T1000 (cell line): ENCODE results near the gene RASSF4.
A peak's percentile ranks its signal among the peaks of the same experiment; 100 is the strongest.

ENCODE experiments used
- DNase-seq: peaks from one replicate; lab custom pipeline; 2025; ENCODE audit warnings: mixed read lengths; lab: John Stamatoyannopoulos, UW

The RASSF4 gene, protein sequence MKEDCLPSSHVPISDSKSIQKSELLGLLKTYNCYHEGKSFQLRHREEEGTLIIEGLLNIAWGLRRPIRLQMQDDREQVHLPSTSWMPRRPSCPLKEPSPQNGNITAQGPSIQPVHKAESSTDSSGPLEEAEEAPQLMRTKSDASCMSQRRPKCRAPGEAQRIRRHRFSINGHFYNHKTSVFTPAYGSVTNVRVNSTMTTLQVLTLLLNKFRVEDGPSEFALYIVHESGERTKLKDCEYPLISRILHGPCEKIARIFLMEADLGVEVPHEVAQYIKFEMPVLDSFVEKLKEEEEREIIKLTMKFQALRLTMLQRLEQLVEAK

DNA sequence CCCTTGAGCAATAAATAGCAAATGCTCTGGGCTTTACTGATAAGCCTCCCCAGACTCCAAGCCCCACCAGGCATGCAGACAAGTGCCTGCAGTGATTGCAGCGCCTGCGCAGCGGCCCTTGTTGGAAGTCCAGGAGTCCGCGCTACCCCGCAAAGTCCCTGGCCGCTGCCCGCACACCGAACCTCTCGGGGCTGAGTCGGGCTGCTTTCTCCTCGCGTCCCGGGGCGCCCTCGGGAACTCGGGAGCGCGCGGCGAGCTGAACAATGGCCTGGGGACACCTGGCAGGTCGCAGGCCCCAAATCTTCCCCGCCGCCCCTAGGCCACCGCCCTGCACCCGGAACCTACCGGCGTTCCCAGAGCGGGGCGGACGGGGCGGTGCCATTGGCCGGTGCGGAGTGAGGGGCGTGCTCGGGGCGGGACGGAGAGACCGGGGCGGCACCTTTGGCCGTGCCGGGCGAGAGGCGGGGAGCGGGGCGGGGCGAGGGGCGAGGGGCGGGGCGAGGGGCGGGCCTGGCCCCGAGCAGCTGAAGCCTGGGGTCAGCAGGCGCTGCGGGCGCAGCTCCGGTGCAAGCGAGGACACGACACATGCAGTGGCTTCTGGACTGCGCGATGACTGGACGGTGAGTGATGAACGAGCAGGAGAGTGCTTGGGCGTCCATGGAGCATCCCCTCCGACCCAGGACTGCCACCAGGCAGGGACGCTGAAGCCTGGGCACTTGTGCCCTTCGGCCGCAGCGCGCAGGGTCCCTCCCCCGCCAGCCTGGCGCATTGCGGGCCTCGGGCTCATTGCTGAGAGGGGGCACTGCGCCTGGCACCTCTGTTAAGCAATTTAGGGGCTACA, at the start of gene RASSF4:
Gene RASSF4 (plus strand): TSS at position 556 of the 841 bp plus-strand sequence. CDS start 10,401 bp downstream, outside the sequence.
- peak; percentile 71 for DNase-seq

DNA sequence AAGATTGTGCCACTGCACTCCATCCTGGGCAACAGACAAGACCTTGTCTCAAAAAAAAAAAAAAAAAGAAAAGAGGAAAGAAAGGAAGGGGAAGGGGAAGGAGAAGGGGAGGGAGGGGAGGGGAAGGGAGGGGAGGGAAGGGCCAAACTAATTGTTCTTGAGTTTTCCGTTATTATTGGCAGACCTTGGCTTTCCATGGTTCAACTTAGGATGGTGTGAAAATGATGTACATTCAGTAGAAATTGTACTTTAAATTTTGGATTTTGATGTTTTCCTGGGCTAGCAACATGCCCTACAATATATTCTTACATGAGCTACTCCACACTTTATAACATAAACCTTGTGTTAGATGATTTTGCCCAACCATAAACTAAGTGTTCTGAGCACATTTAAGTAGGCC, 49.7 kb upstream of the RASSF4 start:
- no peak for DNase-seq

DNA sequence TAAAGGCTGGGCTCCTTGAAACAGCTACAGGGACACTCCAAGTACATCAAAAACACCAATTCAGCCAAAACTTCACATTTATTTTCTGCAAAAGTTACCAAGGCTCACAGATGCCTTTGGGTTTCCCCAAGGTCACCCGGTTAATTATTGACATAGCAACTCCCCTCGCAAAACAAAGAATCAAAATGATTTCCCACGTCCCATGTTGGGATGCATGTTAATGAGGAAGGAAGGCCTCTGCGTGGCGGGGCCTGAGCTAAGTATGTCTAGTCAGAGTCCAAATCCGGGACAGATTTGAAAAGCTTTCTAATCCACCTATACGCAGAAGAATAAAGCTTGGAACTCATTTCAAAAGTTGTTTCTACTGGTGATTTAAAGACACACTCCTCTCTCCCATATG, 49.0 kb upstream of the RASSF4 start:
- DNase-seq: no peak

DNA sequence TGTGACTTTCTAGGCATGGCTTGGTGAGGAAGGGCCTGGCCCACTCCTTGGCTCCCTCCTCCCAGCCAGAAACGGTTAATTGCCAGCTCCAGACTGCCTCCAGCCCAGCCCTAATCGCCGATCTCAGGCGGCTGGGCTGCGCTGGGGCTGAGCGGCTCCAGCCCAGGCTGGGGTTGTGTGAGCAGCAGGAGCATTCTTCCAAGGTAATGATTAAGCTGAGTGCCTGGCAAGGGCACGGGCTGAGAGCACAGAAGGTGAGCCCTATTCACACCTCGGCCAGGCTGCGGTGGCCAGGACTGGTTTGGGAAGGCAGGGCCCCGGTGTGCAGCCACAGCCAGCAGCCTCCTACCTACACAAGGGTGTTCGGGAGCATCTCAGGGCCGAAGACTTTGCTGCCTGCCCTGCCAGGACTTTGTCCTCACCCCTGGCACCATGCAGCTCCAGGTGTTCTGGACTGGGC, 48.5 kb upstream of the RASSF4 start, which contains the start of gene TMEM72:
Gene TMEM72 (plus strand): TSS at position 257 of the 460 bp plus-strand sequence. CDS start 176 bp downstream, at position 433.
- no peak for DNase-seq

DNA sequence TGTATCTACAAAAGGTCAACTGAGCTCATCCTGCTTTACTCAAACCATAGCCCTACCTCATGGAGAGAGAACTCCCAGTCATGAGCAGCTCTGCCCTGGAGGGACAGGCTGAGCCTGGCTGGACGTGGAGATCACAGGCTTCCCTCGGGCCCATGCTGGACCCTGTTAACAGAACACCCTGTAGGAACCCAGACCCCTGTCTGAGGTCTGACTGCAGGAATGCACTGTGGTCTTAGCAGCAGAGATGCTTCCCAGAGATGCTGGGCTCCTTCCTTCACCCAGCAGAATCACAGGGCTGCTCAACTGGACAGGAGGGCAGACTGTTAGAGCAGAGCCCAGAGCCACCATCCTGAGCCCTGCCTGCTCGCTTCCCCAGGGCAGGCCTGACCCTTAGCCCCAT, 47.7 kb upstream of the RASSF4 start:
- DNase-seq: no peak

DNA sequence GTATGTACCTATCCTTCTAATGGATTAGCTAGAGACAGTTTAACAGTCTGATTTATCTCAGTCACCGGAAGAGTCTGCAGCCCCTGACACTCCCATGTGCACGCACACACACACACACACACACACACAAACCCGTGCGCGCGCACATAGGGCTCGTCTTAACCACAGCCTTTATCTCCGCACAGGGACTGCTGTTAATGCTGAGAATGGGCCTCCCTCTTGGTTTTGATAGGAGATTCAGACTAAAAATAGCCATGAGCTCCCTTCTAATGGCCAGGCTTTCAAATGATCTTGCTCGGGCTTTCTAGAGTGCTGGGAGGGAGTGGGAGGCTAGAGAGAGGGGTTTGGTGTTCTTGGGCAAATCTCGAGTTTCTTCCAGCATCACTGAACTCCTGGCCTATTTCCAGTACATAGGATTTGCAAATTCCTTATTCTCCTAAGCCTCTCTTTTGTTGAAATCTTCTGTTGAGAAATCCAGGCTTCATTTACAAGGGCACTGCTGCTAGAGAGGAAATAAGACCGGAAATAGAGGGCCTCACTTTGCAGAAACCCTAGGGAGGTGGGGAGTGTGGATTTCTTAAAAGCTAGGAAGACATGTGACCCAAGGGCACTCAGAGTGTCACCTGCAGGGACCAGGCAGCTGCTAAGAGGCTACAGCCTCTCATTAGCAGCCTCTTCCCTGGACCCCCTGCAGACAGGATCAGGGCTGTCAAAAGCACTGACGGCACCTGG, 46.1 kb upstream of the RASSF4 start:
- no peak for DNase-seq

DNA sequence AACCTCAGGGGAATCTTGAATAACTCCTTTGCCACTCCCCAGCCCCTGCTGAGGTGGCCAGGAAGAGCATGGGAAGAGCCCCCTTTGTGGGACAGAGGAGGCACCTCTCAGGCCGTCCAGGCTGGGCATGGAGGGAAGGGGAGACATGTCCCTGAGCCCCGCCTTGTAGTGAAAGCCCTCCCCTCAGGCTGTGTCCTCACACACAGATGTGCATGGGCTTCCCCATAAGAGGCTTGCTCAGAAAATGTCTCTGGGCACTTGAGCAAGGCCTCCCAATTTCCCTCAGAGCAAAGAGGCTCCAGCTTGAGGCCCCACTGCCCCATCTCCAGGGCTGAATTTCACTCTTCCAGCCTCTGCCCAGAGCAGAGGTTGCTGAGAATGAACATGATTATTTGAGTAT, 44.7 kb upstream of the RASSF4 start:
- DNase-seq: no peak

DNA sequence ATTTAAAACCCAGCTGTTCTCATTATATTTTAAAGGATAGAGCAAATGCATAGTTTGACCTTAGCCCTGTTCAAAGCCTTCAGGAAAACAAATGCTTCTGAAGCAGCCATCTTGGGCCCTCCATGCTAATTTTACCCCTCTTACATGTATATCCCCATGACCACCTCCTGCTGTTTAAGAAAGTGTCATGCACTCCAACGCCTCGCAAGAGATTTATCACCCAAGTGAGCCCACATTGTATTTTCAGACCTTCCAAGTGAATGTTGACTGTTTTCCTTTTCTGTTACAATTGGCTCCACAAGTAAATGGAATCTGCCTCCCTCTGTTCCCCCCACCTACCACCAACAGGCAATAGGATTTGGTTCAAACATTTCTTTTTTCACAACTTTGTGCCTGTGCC, 43.2 kb upstream of the RASSF4 start:
- DNase-seq: no peak

DNA sequence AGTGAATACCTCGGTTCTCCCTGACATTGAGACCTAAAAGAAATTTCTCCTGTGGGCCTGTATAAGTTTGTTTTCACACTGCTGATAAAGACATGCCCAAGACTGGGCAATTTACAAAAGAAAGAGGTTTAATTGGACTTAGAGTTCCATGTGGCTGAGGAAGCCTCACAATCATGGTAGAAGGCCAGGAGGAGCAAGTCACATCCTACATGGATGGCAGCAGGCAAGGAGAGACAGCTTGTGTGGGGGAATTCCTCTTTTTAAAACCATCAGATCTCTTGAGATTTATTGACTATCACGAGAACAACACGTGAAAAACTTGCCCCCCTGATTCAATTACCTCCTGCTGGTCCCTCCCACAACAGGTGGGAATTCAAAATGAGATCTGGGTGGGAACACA, 41.8 kb upstream of the RASSF4 start:
- DNase-seq: no peak

DNA sequence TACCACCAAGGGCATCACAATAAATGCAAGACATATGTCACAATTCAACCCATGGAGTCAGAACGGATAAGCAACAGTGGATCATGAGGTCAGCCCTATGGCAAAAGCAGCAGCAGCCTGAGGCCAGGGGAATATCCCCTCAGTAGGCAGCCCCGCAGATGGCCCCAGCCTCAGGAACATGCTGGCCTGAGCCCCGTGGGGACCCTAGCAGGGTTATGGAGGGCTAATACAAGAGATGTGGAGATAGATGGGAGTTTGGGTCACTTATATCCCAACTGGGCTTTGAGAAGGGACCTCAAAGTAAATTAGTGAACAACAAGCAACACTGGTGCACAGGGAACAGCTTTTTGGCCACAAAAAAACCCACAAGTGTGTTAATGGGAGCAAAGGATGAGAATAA, 39.4 kb upstream of the RASSF4 start:
- no peak for DNase-seq

DNA sequence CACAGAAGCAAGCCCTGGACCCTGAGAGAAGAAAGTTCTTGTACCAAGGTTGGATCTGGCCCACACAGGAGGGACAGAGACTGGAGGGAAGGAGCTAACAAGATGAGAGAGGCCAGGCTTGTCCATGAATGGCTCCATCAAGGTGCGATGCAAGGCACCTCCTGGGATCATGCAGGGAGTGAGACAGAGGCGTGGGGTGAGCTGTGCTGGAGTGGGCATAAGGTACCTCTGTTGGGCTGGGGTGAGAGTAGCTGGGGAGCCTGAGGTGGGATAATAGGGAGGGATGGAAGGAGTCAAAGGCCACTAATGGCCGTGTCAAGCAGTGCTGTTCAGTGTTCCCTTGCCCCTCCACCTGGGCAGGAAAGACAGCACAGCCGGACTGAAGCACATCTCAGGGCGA, 38.5 kb upstream of the RASSF4 start:
- DNase-seq: no peak

DNA sequence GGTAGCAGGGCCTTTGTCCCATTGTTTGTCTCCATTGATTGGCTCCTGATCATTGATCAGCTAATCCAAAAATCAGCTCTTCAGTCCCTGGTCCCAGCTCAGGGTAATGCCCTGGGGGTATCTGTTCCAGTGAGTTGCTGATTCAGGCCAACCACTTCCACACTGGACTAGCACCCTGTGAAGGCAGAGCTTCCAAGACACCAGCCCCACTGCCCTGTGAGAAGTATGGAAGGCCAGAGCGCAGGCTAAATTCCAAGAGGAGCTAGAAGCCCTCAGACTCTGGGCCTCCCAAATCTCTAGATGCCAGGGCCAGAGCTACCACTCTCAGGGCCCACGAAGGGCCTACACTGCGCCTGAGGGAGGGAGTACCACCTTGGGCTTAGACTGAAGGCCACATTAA, 38.1 kb upstream of the RASSF4 start:
- no peak for DNase-seq

DNA sequence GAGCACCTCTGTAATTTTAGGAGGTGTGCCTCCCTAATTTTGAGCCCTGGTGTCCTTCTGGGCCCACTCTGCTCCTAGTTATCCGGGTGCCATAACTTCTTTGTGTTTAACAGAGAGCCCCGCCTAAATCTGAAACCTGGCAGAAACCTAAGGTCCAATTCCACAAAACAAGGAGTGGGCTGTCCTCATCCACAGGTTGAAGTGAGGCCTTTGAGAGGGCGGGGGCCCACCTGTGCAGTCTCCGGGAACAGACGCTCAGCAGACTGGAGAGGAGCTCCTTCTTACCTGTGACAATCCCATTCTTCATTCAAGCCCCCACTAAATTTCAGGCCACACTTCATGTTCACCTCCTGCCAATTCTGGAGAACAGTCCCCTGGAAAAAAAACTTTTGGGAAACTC, 37.6 kb upstream of the RASSF4 start:
- DNase-seq: no peak

DNA sequence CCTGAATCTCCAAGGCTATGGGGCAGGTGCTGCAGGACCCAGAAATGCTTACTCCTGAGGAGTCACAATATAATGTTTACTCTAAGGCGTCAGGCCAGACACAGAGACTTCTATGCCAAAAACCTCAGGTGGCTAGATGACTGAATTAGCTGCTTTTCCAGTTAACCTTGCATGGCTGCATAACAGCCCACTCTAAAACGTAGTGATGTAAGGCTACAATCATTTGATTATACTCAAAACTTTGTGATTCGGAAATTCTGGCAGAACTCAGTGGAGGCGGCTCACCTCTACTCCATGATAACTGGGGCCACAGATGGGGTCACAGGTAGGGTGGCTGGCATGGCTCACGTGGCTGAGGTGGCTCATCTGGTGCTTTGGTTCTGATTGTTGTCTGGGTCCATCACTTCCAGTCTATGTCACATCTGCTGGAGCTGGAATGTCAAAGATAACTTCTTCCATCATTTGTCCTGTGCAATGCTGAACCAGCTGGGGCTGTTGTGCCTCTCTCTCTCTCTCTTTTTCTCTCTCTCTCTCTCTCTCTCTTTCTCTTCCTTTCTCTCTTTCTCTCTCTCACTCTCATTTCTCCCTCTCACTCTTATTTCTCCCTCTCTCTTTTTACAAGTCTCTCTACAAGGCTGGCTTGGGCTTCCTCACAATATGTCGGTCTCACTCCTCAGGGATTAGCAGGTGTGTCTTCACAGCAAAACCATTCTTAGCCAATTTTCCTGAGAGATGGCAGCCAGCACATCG, 36.6 kb upstream of the RASSF4 start:
- no peak for DNase-seq

DNA sequence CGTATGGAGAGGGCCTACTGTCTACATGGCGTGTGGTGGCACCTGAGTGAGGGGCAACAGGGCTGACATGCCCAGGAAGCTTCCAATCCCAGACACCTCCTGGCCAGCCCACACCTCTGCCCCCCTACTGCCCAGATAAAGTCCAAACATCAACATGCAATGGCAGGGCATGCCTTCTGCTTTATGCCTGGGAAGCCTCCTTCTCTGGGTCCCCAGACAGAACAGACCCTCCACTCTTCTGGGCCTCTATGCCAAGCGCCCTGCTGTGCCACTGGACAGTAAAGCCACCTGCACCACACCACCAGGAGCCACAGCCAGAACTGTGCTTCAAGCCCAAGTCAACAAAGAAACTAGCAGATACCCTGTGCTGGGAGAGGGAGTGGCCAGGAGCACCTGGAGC, 36.0 kb upstream of the RASSF4 start:
- DNase-seq: no peak

DNA sequence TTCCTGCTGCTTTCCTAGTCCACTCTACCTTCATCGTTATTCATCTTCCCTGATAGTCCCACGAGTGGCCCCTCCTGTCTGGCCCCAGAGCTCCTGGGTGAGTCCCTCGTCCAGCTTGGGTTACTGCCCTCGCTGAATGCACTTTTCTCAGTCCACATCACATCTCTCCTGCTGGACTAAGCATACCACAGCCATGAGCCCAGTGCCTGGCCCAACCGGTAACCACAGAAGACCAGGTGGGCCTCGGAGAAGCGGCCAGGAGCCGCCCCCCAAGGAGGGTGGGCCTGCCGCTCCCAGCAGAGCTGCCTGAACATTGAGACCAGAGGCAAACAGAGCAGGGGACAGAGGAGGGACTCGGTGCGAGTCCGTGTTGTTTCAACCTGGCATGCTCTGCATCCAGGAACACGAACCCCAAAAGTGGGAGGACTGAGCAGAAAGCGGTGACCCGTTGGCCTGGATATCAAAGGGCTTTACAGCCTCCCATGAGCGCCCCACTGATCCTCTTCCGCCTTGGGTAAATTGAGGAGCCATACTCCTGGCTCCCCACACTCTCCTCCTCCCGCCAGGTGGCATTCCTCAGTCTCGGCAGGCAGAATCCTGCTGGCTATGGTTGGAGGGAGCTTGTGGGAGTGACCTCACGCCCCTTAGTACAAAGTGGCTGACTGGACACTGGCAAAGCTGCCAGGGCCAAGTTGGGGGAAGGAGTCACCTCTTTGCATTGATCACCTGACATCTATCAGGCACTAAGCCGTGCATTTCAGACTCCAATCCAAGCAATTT, 35.2 kb upstream of the RASSF4 start:
- DNase-seq: no peak

DNA sequence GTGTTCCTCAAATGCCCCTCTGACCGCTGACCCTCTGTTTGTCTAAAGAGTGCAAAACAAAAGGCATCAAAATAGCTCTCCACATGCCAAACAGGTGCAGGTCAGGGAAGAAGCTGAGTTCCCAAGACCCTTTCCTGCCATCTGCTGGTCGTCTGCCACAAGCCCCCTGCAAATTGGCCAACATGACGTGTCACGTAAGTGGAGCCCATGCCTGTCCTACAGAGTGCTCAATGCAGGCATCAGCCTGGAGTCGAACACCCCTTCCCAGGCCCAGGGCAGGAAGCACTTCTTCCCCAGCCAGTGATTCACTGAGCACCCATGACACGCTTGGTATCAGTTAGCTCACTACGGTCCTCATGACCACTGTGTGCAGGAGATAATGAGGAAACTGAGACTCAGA, 34.4 kb upstream of the RASSF4 start:
- no peak for DNase-seq

DNA sequence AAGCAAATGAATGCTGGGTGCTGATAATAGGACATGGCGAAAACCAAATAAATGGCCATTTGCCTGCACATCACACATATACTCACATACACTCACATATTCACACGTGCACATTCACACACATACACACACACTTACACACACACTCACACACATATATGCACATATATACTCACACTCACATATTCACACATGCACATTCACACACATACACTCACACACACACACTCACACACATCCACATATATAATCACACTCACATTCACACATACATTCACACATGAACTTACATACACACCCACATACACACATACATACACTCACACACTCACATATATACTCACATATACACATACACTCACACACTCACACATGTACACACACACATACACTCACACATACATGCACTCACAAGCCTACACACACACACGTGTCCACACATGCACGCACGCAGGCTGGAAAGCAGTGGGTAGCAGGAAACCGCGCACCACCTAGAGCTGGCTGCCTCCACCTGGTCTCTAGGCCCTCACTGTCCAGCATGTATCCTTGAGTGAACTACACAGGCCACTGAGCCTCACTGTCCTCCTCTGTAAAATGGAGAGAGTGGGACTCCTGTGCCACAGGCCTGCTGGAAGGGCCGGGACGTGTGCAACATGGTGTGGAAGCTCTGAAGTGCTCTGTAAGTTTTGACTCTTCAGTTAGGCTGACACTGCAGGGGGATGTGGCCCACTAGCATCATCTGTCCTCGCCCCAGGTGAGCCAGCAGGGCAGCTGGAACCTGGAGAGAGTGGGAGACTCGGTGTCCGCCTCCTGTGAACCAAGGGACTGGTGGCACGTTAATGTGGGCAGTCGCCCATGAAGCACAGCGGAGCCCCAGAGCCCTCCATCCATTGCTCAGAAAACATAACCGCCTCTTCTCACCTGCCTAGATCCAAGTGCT, 33.5 kb upstream of the RASSF4 start:
- DNase-seq: no peak

DNA sequence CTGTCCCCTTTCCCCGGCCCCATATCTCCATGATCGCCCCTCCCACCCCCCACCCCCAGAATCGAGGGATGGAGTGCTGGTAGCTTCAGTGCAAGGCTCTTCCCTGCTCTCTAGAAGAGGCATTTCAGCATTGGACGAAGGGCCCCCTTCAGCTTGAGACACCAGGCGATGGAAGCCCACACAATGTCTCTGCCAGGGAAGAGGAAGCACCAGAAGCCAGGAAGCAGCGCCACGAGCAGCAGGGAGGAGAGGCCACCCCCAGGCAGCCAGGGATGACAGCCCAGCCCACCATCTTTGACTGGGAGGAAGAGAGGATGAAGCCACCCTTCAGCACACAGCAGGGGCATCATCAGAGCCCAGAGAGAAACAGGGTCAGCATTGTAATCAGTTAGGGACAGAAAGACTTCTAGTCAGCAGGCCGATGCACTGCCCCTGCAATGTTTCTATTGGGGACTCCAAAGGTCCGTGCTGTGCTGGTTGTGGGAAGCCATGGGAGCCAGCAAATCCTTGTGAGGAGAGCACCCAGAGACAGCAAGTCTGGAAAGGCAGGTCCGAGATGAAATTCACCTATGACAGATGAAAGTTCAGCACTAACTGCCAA, 32.8 kb upstream of the RASSF4 start:
- no peak for DNase-seq
